GM19438 (cell line): ENCODE results near the gene TMEM225B.
"Not testable (repeated sequence)": the region's sequence is repeated elsewhere in the genome, so short reads cannot be mapped to it uniquely, and the experiment has no call there.

ENCODE experiments used
- ATAC-seq: cut with Tn5 transposase; IDR thresholded peaks from one replicate; pipeline ENCODE4 v1.9.1; 2021; ENCODE audit warnings: low read depth; ENCODE audit not compliant: unreplicated experiment

Gene TMEM225B

GRCh38 chr7:99653269-99653668 is 55.2 kb downstream of the TMEM225B start:
- ATAC-seq: not testable (repeated sequence)

DNA sequence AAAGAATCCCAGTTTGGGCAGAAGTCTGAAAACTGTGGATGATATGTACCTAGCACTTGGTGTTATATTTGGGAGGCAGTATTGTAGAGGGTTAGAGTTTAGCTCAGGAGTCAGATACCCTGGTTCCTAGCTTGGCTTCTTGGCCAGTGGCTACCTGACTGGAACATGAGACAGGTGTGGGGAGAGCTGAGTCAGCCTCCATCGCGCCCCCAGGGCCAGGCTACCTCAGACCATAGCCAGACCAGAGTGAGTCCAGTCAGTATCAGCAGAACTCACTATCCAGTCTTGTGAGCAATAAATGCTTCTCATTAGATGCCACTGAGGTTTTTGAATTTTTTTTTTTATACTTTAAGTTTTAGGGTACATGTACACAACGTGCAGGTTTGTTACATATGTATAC is 55.7 kb downstream of the TMEM225B start:
- ATAC-seq: no peak

GRCh38 chr7:99654626-99655025 is 56.6 kb downstream of the TMEM225B start:
- not testable (repeated sequence) for ATAC-seq

- not testable (repeated sequence) for ATAC-seq
Observed at GRCh38 chr7:99657879-99658278, 59.8 kb downstream of the TMEM225B start.
